GM18502 (cell line): ENCODE data around the gene IQGAP2.

Experiments
- ATAC-seq: cut with Tn5 transposase; IDR thresholded peaks from one replicate; pipeline ENCODE4 v1.9.1; 2021; ENCODE audit warnings: mild to moderate bottlenecking; ENCODE audit not compliant: unreplicated experiment, poor library complexity

The IQGAP2 gene

DNA sequence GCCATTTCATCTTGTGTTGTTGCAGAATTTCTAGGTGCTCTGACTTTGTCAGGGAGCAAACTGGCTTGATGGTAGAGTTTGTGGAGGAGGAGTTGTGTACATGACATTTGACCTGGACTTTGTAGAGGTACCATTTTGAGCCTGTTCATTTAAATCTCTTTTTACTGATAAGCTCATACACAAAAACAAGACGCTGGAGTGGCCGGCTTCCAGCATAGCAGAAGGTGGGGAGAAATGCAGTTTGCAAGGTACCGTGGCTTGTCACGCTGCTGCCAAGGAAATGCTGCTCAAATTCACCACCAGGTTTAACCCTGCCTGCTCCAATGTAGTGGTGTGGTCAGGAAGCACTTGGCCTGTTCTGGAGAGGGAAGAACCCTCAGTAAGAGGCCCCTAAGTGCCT, 18.9 kb upstream of the IQGAP2 start:
- no peak for ATAC-seq

GRCh38 chr5:76384705-76385104, 18.4 kb upstream of the IQGAP2 start:
- ATAC-seq = no peak

DNA sequence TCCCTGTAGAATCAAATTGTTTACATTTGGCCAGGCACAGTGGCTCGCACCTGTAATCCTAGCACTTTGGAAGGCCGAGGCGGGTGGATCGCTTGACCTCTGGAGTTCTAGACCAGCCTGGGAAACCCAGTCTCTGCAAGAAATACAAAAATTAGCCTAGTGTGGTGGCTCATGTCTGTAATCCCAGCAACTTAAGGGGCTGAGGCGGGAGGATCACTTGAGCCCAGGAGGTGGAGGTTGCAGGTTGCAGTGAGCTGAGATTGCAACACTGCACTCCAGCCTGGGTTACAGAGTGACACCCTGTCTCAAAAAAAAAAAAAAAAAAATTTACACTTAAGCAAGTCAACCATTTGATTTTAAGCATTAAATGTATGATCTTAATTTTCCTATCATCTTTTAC, 17.5 kb upstream of the IQGAP2 start:
- ATAC-seq = no peak

- no peak for ATAC-seq
Observed at GRCh38 chr5:76386360-76386759, 16.7 kb upstream of the IQGAP2 start.

GRCh38 chr5:76388236-76388635, 14.8 kb upstream of the IQGAP2 start:
- no peak for ATAC-seq

GRCh38 chr5:76388791-76389512, 14.1 kb upstream of the IQGAP2 start:
- no peak for ATAC-seq

GRCh38 chr5:76389513-76390154, 13.5 kb upstream of the IQGAP2 start:
- ATAC-seq = no peak

DNA sequence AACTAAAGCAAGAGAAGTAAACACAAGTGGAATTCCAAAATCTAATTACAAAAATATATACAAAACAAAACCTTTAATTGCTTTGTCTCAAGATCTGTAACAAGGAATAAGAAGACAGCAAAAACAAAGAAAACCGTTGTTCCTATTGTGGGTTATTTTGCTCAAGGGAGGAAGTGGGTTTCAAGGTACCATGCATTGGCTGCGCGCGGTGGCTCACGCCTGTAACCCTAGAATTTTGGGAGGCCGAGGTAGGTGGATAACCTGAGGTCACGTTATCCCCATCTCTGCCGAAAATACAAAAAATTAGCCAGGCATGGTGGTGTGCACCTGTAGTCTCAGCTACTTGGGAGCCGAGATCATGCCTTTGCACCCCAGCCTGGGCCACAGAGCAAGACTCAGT, 12.1 kb upstream of the IQGAP2 start:
- ATAC-seq = no peak

GRCh38 chr5:76393035-76393680, 9.9 kb upstream of the IQGAP2 start:
- no peak for ATAC-seq

DNA sequence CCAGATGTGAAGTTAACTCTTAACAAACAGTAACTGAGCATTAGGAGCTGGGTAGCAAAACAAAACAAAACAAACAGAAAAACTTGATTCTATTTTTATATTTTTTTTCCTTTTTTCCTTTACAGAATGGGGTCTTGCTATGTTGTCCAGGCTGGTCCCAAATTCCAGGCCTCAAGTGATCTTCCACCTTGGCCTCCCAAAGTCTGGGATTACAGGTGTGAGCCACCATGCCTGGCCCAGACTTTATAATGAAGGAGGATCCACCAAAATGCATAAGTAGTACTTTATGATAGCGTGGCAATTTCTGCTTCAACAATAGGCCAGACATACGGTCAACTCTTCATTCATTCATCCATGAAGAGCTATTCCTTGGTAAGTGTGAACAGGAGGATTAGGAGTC, 5.9 kb upstream of the IQGAP2 start:
- ATAC-seq = no peak

DNA sequence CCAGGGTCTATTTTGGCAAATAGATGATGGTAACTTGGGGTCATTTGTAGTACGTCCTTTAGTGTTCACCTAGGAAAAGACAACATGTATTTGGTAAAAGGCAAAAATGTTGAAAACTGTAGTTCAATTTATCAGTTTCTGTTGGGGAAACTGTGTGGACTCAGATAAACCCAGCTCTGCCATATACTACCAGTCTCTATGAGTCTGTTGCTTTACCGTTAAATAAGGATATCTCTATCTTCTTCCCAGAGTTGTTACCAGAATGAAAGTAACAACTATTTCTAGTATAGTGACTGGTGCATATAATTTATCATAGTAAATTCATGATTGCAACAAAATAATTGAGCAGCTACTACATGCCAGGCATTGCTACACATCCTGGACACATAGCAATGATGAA, 3.8 kb upstream of the IQGAP2 start:
- no peak for ATAC-seq

DNA sequence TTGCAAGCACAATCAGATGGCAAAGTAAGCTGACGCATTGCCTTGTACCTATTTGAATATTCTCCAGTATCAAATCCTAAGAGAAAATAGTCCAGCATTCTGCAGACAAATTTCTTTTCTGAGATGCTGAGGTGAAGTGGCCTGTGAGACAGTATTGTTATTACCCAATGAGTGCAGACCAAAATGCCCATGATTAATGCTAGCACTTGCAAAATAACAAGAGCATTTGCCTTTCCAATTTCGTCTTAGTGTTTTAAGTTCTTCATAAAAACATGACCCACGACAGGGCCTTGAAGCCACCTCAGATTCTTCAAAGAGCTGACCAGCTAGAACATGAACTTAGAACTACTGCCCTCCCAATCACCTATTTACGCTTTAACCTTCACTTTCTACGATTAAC, 2.6 kb upstream of the IQGAP2 start:
- ATAC-seq = no peak

DNA sequence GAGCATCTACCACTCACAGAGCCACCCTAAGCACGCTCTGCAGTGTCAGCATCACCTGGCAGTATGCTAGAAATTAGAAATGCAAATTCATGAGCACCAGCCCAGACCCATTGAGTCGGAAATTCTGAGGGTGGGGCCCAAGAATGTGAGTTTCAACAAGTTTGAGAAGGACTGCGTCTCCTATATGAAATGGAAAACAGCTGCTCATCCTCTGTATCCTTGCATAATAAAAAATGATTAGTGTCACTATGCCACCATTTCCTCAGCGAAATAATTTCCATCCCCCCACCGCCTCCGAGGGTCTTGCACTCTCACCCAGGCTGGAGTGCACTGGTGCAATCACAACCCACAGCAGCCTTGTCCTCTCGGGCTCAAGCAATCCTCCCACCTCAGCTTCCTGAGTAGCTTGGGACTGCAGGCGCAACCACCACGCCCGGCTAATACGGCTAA, 1.3 kb upstream of the IQGAP2 start:
- peak; percentile 31 for ATAC-seq

GRCh38 chr5:76402251-76402885, 717 bp upstream of the IQGAP2 start:
- ATAC-seq = peak; percentile 43

- ATAC-seq = peak; percentile 24
Observed at GRCh38 chr5:76403766-76404222, 709 bp downstream of the IQGAP2 start.

GRCh38 chr5:76404223-76405211, 1.4 kb downstream of the IQGAP2 start:
- peak; percentile 24 for ATAC-seq

- no peak for ATAC-seq
Observed at GRCh38 chr5:76406014-76406413, 2.9 kb downstream of the IQGAP2 start.

DNA sequence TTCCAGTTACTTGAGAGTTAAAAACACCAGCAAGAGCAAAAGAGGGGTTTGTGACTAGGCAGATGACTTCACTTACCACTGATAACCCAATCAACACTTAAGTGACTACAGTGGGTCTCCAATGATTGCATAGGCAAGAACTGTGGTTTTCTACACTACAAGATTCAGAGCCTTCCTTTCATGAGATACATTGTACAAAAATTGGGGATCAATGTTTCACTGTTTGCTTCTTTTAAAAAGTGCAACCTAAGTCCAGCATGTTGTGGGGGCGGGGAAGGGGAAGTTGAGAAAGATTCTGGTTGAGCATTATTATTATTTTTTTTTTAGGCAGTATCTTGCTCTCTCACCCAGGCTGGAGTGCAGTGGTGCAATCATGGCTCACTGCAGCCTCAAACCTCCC, 3.6 kb downstream of the IQGAP2 start:
- ATAC-seq = no peak

DNA sequence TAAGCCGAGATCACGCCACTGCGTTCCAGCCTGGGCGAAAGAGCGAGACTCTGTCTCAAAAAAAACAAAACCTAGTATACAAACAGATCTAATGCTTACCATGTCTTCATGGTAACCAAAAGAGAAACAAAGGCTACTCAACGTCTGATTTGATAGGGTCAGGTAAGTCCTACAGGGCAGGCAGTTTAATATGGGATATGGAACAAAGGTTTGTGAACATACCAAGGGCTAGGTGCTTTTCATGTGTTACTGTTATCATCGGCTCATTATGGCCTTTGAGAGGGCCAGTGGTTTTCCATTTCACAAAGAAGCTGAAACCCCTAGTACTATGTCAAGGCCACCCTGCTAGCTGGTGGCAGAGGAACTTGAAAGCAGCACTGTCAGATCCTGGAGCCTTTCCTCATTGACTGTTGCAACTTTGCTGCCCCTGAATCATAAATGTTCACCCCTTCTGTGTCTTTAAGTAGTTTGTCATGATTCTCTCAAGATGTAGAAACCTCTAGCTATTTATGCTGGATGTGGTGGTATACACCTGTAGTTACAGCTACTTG, 5.1 kb downstream of the IQGAP2 start:
- ATAC-seq = no peak

- ATAC-seq = no peak
Observed at GRCh38 chr5:76412511-76412910, 9.4 kb downstream of the IQGAP2 start.
